Astrocyte (in vitro differentiated cells and primary cell): ENCODE results near the gene TBL1XR1.

Experiments
- EZH2 ChIP-seq: IDR thresholded peaks from 2 replicates; pipeline ENCODE4 v1.6.1; 2012; ENCODE audit warnings: mild to moderate bottlenecking, low read length, inconsistent platforms; ENCODE audit not compliant: insufficient read depth
- TF ChIP-seq, protein P1 (sequence below): IDR thresholded peaks from 2 replicates; pipeline ENCODE4 v1.5.1; 2011; ENCODE audit warnings: low read depth, mild to moderate bottlenecking, inconsistent platforms, low read length, moderate library complexity; ENCODE audit not compliant: insufficient read depth

DNA sequence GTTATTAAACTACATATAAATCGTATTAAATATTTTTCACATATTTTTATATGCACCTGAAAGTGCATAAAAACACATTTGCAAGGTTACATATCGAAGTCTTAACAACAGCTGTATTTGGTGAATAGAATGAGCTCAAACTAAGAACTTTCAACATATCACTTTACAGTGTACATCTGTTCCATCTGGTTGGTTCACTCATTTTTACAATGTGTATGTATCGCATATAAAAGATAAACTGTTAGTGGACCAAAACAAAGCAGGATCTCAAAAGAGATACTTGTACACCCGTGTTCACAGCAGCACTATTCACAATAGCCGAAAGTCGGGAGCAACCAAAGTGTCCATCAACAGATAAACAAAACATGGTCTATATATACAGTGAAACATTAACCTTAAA lies 55.8 kb downstream of the TBL1XR1 start:
- no peak for TF ChIP-seq EZH2
- TF ChIP-seq, protein P1, sequence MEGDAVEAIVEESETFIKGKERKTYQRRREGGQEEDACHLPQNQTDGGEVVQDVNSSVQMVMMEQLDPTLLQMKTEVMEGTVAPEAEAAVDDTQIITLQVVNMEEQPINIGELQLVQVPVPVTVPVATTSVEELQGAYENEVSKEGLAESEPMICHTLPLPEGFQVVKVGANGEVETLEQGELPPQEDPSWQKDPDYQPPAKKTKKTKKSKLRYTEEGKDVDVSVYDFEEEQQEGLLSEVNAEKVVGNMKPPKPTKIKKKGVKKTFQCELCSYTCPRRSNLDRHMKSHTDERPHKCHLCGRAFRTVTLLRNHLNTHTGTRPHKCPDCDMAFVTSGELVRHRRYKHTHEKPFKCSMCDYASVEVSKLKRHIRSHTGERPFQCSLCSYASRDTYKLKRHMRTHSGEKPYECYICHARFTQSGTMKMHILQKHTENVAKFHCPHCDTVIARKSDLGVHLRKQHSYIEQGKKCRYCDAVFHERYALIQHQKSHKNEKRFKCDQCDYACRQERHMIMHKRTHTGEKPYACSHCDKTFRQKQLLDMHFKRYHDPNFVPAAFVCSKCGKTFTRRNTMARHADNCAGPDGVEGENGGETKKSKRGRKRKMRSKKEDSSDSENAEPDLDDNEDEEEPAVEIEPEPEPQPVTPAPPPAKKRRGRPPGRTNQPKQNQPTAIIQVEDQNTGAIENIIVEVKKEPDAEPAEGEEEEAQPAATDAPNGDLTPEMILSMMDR: no peak
